HCT116 (cell line): Measurements from ENCODE around the gene OR51E1. TPM values are rescaled to one million over a fixed set of nuclear protein-coding genes. Genes with fewer than 3 reads are reported as not detected.

ENCODE experiments used
- ATAC-seq: fragments of 200-7000 bp; cut with Tn5 transposase; 2 replicates; pipeline ENCODE4 v1.9.1; 2020; ENCODE audit warnings: mild to moderate bottlenecking, moderate library complexity
- BruUV-seq: library from RNA; stranded (reverse); fragments of 400-500 nt; replicated peaks from 2 replicates; lab custom pipeline; 2021; lab: Mats Ljungman, UMichigan
- CTCF ChIA-PET: fragments of 300-600 bp; sonication (Branson Sonifier 250); formaldehyde crosslinking; loops from one replicate; lab custom pipeline; 2021; ENCODE audit warnings: antibody characterized with exemption; lab: Charles Lee
- POLR2A ChIA-PET: fragments of 300-600, 350-600 bp; sonication (Branson Sonifier 250); formaldehyde crosslinking; loops from one replicate; lab custom pipeline; 2021; ENCODE audit warnings: antibody characterized with exemption; lab: Charles Lee
- RAD21 ChIA-PET, 2 experiments: fragments of 300-600 bp; sonication (Branson Sonifier 250); formaldehyde crosslinking; loops; one replicate each; lab custom pipeline; 2023; ENCODE audit warnings: low total read pairs in 2 of 2; ENCODE audit not compliant: uncharacterized antibody in 2 of 2, unreplicated experiment in 2 of 2, low non-redundant PET in 1 of 2; lab: Charles Lee
- DNase-seq: peaks from one replicate; pipeline ENCODE4 v3.0.0-alpha.2; 2010; ENCODE audit warnings: low read depth, low spot score
- H2AFZ ChIP-seq: fragments of 200-600 bp; shearing (Covaris generic), sonication (generic); 2 replicates; pipeline ENCODE4 v1.6.1; 2017; ENCODE audit warnings: low read depth, mixed run types, mixed read lengths, antibody characterized with exemption, low read length; ENCODE audit not compliant: poor library complexity, severe bottlenecking
- H3K27ac ChIP-seq: 2 replicates; pipeline ENCODE4 v1.5.1; 2012; ENCODE audit warnings: low read depth, low read length
- H3K27me3 ChIP-seq: fragments of 200-600 bp; sonication (generic); 2 replicates; pipeline ENCODE4 v1.6.1; 2016; ENCODE audit warnings: mixed run types, low read length, mixed read lengths; ENCODE audit not compliant: insufficient read depth
- H3K36me3 ChIP-seq, 2 experiments: fragments of 200-500 bp in 1 of 2; fragments of 200-600 bp in 1 of 2; sonication (Bioruptor generic) in 1 of 2; sonication (generic) in 1 of 2; 2 replicates each; pipeline versions ENCODE4 v1.5.1 to v1.6.1; 2014 to 2016; ENCODE audit warnings: low read length in 2 of 2, inconsistent platforms in 1 of 2, mixed read lengths in 1 of 2, mixed run types in 1 of 2; ENCODE audit not compliant: insufficient read depth in 2 of 2, control insufficient read depth in 1 of 2
- H3K4me1 ChIP-seq, 2 experiments: fragments of 200-600 bp in 1 of 2; sonication (generic) in 1 of 2; 2 replicates each; pipeline versions ENCODE4 v1.5.1 to v1.6.1; 2012 to 2017; ENCODE audit warnings: low read length in 2 of 2, inconsistent platforms in 1 of 2, mild to moderate bottlenecking in 1 of 2, mixed read lengths in 1 of 2, mixed run types in 1 of 2, moderate library complexity in 1 of 2; ENCODE audit not compliant: insufficient read depth in 2 of 2, control insufficient read depth in 1 of 2
- H3K4me2 ChIP-seq: fragments of 200-600 bp; sonication (generic); 2 replicates; pipeline ENCODE4 v1.6.1; 2017; ENCODE audit warnings: mixed run types, low read length, mixed read lengths
- H3K4me3 ChIP-seq, 2 experiments: fragments of 200-600 bp in 1 of 2; sonication (generic) in 1 of 2; replicated peaks in 1 of 2; 2 replicates each; pipeline ENCODE4 v1.5.1; 2011 to 2016; ENCODE audit warnings: low read length in 2 of 2, control low read depth in 1 of 2, low read depth in 1 of 2, mild to moderate bottlenecking in 1 of 2, mixed read lengths in 1 of 2, mixed run types in 1 of 2
- H3K79me2 ChIP-seq: fragments of 200-600 bp; sonication (generic); 2 replicates; pipeline ENCODE4 v1.6.1; 2017; ENCODE audit warnings: mild to moderate bottlenecking, mixed run types, low read length, moderate library complexity, mixed read lengths; ENCODE audit not compliant: insufficient read depth
- H3K9ac ChIP-seq: fragments of 200-600 bp; sonication (generic); 2 replicates; pipeline ENCODE4 v1.6.1; 2016; ENCODE audit warnings: low read length, mixed read lengths
- H3K9me2 ChIP-seq: fragments of 200-600 bp; sonication (generic), shearing (Covaris generic); 2 replicates; pipeline ENCODE4 v1.6.1; 2017; ENCODE audit warnings: mixed run types, mild to moderate bottlenecking, moderate library complexity; ENCODE audit not compliant: insufficient read depth
- H3K9me3 ChIP-seq, 2 experiments: fragments of 200-500 bp in 1 of 2; fragments of 200-600 bp in 1 of 2; sonication (Bioruptor generic) in 1 of 2; sonication (generic) in 1 of 2; 2 replicates each; pipeline ENCODE4 v1.6.1; 2014 to 2017; ENCODE audit warnings: low read length in 2 of 2, mixed read lengths in 2 of 2, inconsistent platforms in 1 of 2, low read depth in 1 of 2, mild to moderate bottlenecking in 1 of 2, mixed run types in 1 of 2, moderate library complexity in 1 of 2; ENCODE audit not compliant: control insufficient read depth in 1 of 2, insufficient read depth in 1 of 2
- H4K20me1 ChIP-seq: fragments of 200-600 bp; sonication (generic), shearing (Covaris generic); 2 replicates; pipeline ENCODE4 v1.6.1; 2017; ENCODE audit warnings: mixed run types, mild to moderate bottlenecking, moderate library complexity; ENCODE audit not compliant: insufficient read depth
- CBX3 ChIP-seq: IDR thresholded peaks from 2 replicates; pipeline ENCODE4 v1.6.1; 2012; ENCODE audit warnings: low read depth
- CEBPB ChIP-seq: IDR thresholded peaks from 2 replicates; pipeline ENCODE4 v1.6.1; 2012; ENCODE audit warnings: low read depth
- EZH2 ChIP-seq: fragments of 200-600 bp; sonication (generic); IDR thresholded peaks from 2 replicates; pipeline ENCODE4 v1.6.1; 2017; ENCODE audit warnings: antibody characterized with exemption, mixed run types
- EZH2phosphoT487 ChIP-seq: fragments of 200-600 bp; IDR thresholded peaks from 2 replicates; pipeline ENCODE4 v1.6.1; 2018; ENCODE audit warnings: antibody characterized with exemption, borderline replicate concordance
- RAD21 ChIP-seq: IDR thresholded peaks from 2 replicates; pipeline ENCODE4 v1.6.1; 2012; ENCODE audit warnings: low read depth, mild to moderate bottlenecking
- ZFX ChIP-seq: fragments of 450-650 bp; IDR thresholded peaks from 2 replicates; pipeline ENCODE4 v1.6.1; 2017
- intact Hi-C: fragments of 100-400 bp; cut with micrococcal nuclease; formaldehyde crosslinking; loops from 2 replicates; pipeline ENCODE4 v1.10.0; 2022
- total RNA-seq: library from RNA; stranded (reverse); gene quantifications from one replicate; pipeline ENCODE4 v1.2.1, GENCODE V29; 2021; ENCODE audit not compliant: unreplicated experiment
- TF ChIP-seq, protein P1 (sequence below), 3 experiments: fragments of 200-600 bp in 1 of 3; sonication (generic) in 1 of 3; IDR thresholded peaks in 2 of 3; conservative IDR thresholded peaks in 1 of 3; 2 replicates each; pipeline ENCODE4 v1.5.1; 2012 to 2017; ENCODE audit warnings: low read depth in 2 of 3, low read length in 2 of 3, antibody characterized with exemption in 1 of 3, borderline replicate concordance in 1 of 3, control low read depth in 1 of 3, mild to moderate bottlenecking in 1 of 3, mixed read lengths in 1 of 3, mixed run types in 1 of 3, moderate library complexity in 1 of 3; ENCODE audit not compliant: insufficient read depth in 1 of 3

The OR51E1 gene
- total RNA-seq, 1 experiment from 2014 or later: not detected

DNA sequence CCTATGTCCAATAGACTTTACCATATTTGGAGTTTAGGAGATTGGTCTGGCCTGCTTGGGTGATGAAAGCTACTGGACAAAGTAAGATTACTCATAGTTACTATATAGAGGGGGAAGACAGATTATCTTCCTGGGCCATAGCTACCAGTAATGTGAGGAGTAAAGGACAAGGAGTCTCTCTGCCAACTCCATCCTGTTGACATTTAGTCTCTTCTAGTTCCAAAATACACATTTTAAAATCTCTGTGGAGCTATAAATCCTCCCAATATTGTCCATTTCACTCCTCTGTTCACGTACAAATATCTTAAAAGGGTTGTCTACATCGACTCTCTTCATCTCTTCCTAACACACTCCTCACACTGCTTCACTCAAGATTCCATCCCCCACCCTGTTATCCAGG lies 7.6 kb upstream of the OR51E1 start:
- no peaks in the 10 kb centered on the region; the same call in 1 of the 2 replicates for H4K20me1 ChIP-seq

DNA sequence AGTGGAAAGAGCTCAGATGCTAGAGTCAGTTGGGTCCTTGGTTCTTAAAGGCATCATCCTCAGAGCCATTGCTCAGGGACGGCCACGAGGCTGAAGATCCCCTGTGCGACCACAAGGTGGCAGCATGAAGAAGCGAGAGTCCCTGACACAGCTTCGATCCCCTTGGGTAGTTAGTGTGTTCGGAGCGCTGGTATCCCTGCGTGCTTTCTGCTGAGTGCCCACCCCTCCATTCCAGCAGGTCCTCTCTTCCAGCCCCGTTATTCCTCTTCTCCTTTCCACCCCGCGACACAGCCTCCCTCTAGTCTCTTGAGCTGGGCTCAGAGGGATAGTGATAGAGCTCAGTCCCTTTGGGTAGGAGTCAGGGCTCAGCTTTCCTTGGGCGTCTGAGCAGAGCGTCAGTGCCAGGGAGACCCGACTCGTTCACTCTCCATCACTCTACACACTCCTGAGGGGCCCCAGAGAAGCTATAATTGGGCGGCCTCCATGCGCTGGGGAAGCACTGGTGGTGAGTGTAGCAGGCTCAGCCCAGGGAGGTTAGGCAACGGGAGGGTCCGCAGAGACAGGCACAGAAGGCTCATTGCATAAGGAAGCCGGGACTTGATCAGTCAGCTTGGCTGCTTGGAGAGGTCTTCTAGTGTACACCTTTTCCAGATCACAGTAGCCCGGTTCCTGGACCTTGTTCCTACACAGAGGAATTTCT lies 6.7 kb upstream of the OR51E1 start, which contains the start of gene OR51D1:
TSS of gene OR51D1 (plus strand) at position 516 of the 700 bp plus-strand sequence. CDS start 2,314 bp downstream, outside the sequence.
- DNase-seq (peak; percentile 43), ATAC-seq (peak; percentile 98)
- peaks cover 43% of the 10 kb centered on the region for H3K27me3 ChIP-seq
- BruUV-seq: no TSS peak
- H2AFZ ChIP-seq: peak within 1 kb of the TSS; percentile 67
- ChIA-PET RAD21 (interaction anchor here (0.8 to 1.1 kb wide), 2 partner anchors 183 to 367 kb away, joined by 4 read pairs; no protein-coding TSS in a partner anchor), POLR2A (no interaction called here), CTCF (interaction anchor here (0.6 to 2.4 kb wide), 20 partner anchors 10 to 1726 kb away, joined by 3 to 25 read pairs (median 6); partner anchors contain the start of gene TRIM68)
- H3K4me3 ChIP-seq: no peak within 1 kb of the TSS
- no peaks in the 10 kb centered on the region for H3K4me1 ChIP-seq
- TF ChIP-seq RAD21 (peak; percentile 73), CEBPB (no peak), CBX3 (no peak)
- TF ChIP-seq, protein P1, sequence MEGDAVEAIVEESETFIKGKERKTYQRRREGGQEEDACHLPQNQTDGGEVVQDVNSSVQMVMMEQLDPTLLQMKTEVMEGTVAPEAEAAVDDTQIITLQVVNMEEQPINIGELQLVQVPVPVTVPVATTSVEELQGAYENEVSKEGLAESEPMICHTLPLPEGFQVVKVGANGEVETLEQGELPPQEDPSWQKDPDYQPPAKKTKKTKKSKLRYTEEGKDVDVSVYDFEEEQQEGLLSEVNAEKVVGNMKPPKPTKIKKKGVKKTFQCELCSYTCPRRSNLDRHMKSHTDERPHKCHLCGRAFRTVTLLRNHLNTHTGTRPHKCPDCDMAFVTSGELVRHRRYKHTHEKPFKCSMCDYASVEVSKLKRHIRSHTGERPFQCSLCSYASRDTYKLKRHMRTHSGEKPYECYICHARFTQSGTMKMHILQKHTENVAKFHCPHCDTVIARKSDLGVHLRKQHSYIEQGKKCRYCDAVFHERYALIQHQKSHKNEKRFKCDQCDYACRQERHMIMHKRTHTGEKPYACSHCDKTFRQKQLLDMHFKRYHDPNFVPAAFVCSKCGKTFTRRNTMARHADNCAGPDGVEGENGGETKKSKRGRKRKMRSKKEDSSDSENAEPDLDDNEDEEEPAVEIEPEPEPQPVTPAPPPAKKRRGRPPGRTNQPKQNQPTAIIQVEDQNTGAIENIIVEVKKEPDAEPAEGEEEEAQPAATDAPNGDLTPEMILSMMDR (IDR thresholded peaks at IDR 0.05 in 2 of 3, conservative IDR thresholded peaks at IDR 0.05 in 1 of 3; ENCODE audit: borderline replicate concordance in 1 of 3, insufficient read depth in 1 of 3, low read depth in 2 of 3, low read length in 2 of 3): peak; percentile 44 to 88 (median 81); a peak in 5 of 6 replicates
- no peaks in the 10 kb centered on the region for H3K36me3 ChIP-seq
- no peaks in the 10 kb centered on the region for H3K9me2 ChIP-seq
- no peaks in the 10 kb centered on the region for H3K9me3 ChIP-seq
- peak within 1 kb of the TSS; percentile 33 for H3K4me2 ChIP-seq
- H3K9ac ChIP-seq: no peak within 1 kb of the TSS
- intact Hi-C loops: loop anchor here (1.0 kb wide), 2 partner anchors 367 to 1171 kb away; partner anchors contain the start of gene OR52N2
- H3K27ac ChIP-seq: no peak within 1 kb of the TSS
- H4K20me1 ChIP-seq: no peaks in the 10 kb centered on the region; the same call in 1 of the 2 replicates
- no peaks in the 10 kb centered on the region for H3K79me2 ChIP-seq

More for the DNA sequence above, 7.6 kb upstream of the OR51E1 start:
- no peaks in the 10 kb centered on the region for H3K9me2 ChIP-seq
- no peak overlapping the region for H3K9ac ChIP-seq
- BruUV-seq: no TSS peak
- ChIA-PET POLR2A (no interaction called here), RAD21 (interaction anchor here in 1 of 2 experiments (1.1 kb wide), 1 partner anchor 368 kb away, joined by 4 read pairs; no protein-coding TSS in a partner anchor), CTCF (interaction anchor here (0.9 to 2.4 kb wide), 17 partner anchors 10 to 1727 kb away, joined by 3 to 25 read pairs (median 7); partner anchors contain the start of gene TRIM68)
- intact Hi-C loops: no loop called here
- H3K9me3 ChIP-seq: no peaks in the 10 kb centered on the region
- H3K4me3 ChIP-seq: no peak overlapping the region
- no peaks in the 10 kb centered on the region for H3K79me2 ChIP-seq
- H3K27ac ChIP-seq: no peak overlapping the region
- H2AFZ ChIP-seq: no peak overlapping the region
- TF ChIP-seq CEBPB (no peak), ZFX (no peak), EZH2phosphoT487 (no peak), EZH2 (no peak)
- H3K27me3 ChIP-seq: peaks cover 33% of the 10 kb centered on the region
- H3K36me3 ChIP-seq: no peaks in the 10 kb centered on the region
- DNase-seq (no peak), ATAC-seq (no peak)
- no peaks in the 10 kb centered on the region for H3K4me1 ChIP-seq
- no peak overlapping the region for H3K4me2 ChIP-seq
